ENCODE data around the gene CNPPD1.

The CNPPD1 gene

GRCh38 chr2:219175486-219175885 is 1.2 kb downstream of the CNPPD1 start:
- H3K9ac ChIP-seq (ENCODE audit: low read length), result no peak overlapping the region
- no peaks in the 10 kb centered on the region for H3K27me3 ChIP-seq (ENCODE audit: control insufficient read depth, insufficient read depth, low read length)
- no peaks in the 10 kb centered on the region for H3K9me3 ChIP-seq (ENCODE audit: control insufficient read depth, low read depth, low read length)
- no peak overlapping the region for H3K27ac ChIP-seq (ENCODE audit: low read length)
- peak overlapping the region; percentile 76 for H3K4me3 ChIP-seq (ENCODE audit: low read length)
- peaks cover 5% of the 10 kb centered on the region for H3K4me1 ChIP-seq (ENCODE audit: control insufficient read depth, low read depth, low read length)
- H3K36me3 ChIP-seq (ENCODE audit: control insufficient read depth, low read depth, low read length), result peaks cover 7% of the 10 kb centered on the region

- no peak overlapping the region for H3K9ac ChIP-seq (ENCODE audit: low read length)
- H3K27ac ChIP-seq (ENCODE audit: low read length), result no peak overlapping the region
- no peaks in the 10 kb centered on the region for H3K27me3 ChIP-seq (ENCODE audit: control insufficient read depth, insufficient read depth, low read length)
- no peak overlapping the region for H3K4me3 ChIP-seq (ENCODE audit: low read length)
- H3K4me1 ChIP-seq (ENCODE audit: control insufficient read depth, low read depth, low read length), result peaks cover 5% of the 10 kb centered on the region
- H3K9me3 ChIP-seq (ENCODE audit: control insufficient read depth, low read depth, low read length), result no peaks in the 10 kb centered on the region
- peaks cover 2% of the 10 kb centered on the region for H3K36me3 ChIP-seq (ENCODE audit: control insufficient read depth, low read depth, low read length)
Observed at GRCh38 chr2:219174801-219175200, 1.9 kb downstream of the CNPPD1 start.

GRCh38 chr2:219174146-219174545 is 2.6 kb downstream of the CNPPD1 start:
- peaks cover 4% of the 10 kb centered on the region for H3K4me1 ChIP-seq (ENCODE audit: control insufficient read depth, low read depth, low read length)
- no peaks in the 10 kb centered on the region for H3K27me3 ChIP-seq (ENCODE audit: control insufficient read depth, insufficient read depth, low read length)
- H3K36me3 ChIP-seq (ENCODE audit: control insufficient read depth, low read depth, low read length), result no peaks in the 10 kb centered on the region
- H3K9me3 ChIP-seq (ENCODE audit: control insufficient read depth, low read depth, low read length), result no peaks in the 10 kb centered on the region
- H3K4me3 ChIP-seq (ENCODE audit: low read length), result no peak overlapping the region
- no peak overlapping the region for H3K9ac ChIP-seq (ENCODE audit: low read length)
- no peak overlapping the region for H3K27ac ChIP-seq (ENCODE audit: low read length)

GRCh38 chr2:219173176-219173575 is 3.5 kb downstream of the CNPPD1 start:
- Histone ChIP-seq H3K9me3 (ENCODE audit: control insufficient read depth, low read depth, low read length) (no peaks in the 10 kb centered on the region), H3K4me3 (ENCODE audit: low read length) (no peak overlapping the region), H3K36me3 (ENCODE audit: control insufficient read depth, low read depth, low read length) (no peaks in the 10 kb centered on the region), H3K27ac (ENCODE audit: low read length) (no peak overlapping the region), H3K9ac (ENCODE audit: low read length) (no peak overlapping the region), H3K27me3 (ENCODE audit: control insufficient read depth, insufficient read depth, low read length) (no peaks in the 10 kb centered on the region), H3K4me1 (ENCODE audit: control insufficient read depth, low read depth, low read length) (no peaks in the 10 kb centered on the region)

- Histone ChIP-seq H3K4me3 (ENCODE audit: low read length) (no peak overlapping the region), H3K9ac (ENCODE audit: low read length) (no peak overlapping the region), H3K27ac (ENCODE audit: low read length) (no peak overlapping the region), H3K36me3 (ENCODE audit: control insufficient read depth, low read depth, low read length) (no peaks in the 10 kb centered on the region), H3K9me3 (ENCODE audit: control insufficient read depth, low read depth, low read length) (no peaks in the 10 kb centered on the region), H3K4me1 (ENCODE audit: control insufficient read depth, low read depth, low read length) (no peaks in the 10 kb centered on the region), H3K27me3 (ENCODE audit: control insufficient read depth, insufficient read depth, low read length) (no peaks in the 10 kb centered on the region)
Observed at GRCh38 chr2:219172231-219173154, 4.2 kb downstream of the CNPPD1 start.

GRCh38 chr2:219171231-219171651 is 5.5 kb downstream of the CNPPD1 start:
- no peak overlapping the region for H3K27ac ChIP-seq (ENCODE audit: low read length)
- no peaks in the 10 kb centered on the region for H3K27me3 ChIP-seq (ENCODE audit: control insufficient read depth, insufficient read depth, low read length)
- H3K4me1 ChIP-seq (ENCODE audit: control insufficient read depth, low read depth, low read length), result no peaks in the 10 kb centered on the region
- H3K9me3 ChIP-seq (ENCODE audit: control insufficient read depth, low read depth, low read length), result no peaks in the 10 kb centered on the region
- H3K36me3 ChIP-seq (ENCODE audit: control insufficient read depth, low read depth, low read length), result no peaks in the 10 kb centered on the region
- H3K9ac ChIP-seq (ENCODE audit: low read length), result no peak overlapping the region
- no peak overlapping the region for H3K4me3 ChIP-seq (ENCODE audit: low read length)

GRCh38 chr2:219169930-219170654 is 6.6 kb downstream of the CNPPD1 start, which contains the start of gene SLC23A3:
Gene SLC23A3 (minus strand): TSS chr2:219170029. CDS start chr2:219169984, 45 bp downstream.
- no peaks in the 10 kb centered on the region for H3K36me3 ChIP-seq (ENCODE audit: control insufficient read depth, low read depth, low read length)
- H3K9ac ChIP-seq (ENCODE audit: low read length), result no peak within 1 kb of the TSS
- no peaks in the 10 kb centered on the region for H3K4me1 ChIP-seq (ENCODE audit: control insufficient read depth, low read depth, low read length)
- no peak within 1 kb of the TSS for H3K4me3 ChIP-seq (ENCODE audit: low read length)
- H3K27ac ChIP-seq (ENCODE audit: low read length), result no peak within 1 kb of the TSS
- no peaks in the 10 kb centered on the region for H3K27me3 ChIP-seq (ENCODE audit: control insufficient read depth, insufficient read depth, low read length)
- no peaks in the 10 kb centered on the region for H3K9me3 ChIP-seq (ENCODE audit: control insufficient read depth, low read depth, low read length)

GRCh38 chr2:219168932-219169331 is 7.8 kb downstream of the CNPPD1 start:
- H3K27ac ChIP-seq (ENCODE audit: low read length), result no peak overlapping the region
- no peaks in the 10 kb centered on the region for H3K9me3 ChIP-seq (ENCODE audit: control insufficient read depth, low read depth, low read length)
- H3K4me1 ChIP-seq (ENCODE audit: control insufficient read depth, low read depth, low read length), result no peaks in the 10 kb centered on the region
- H3K9ac ChIP-seq (ENCODE audit: low read length), result no peak overlapping the region
- no peaks in the 10 kb centered on the region for H3K36me3 ChIP-seq (ENCODE audit: control insufficient read depth, low read depth, low read length)
- no peak overlapping the region for H3K4me3 ChIP-seq (ENCODE audit: low read length)
- no peaks in the 10 kb centered on the region for H3K27me3 ChIP-seq (ENCODE audit: control insufficient read depth, insufficient read depth, low read length)

- no peaks in the 10 kb centered on the region for H3K36me3 ChIP-seq (ENCODE audit: control insufficient read depth, low read depth, low read length)
- no peak overlapping the region for H3K9ac ChIP-seq (ENCODE audit: low read length)
- H3K9me3 ChIP-seq (ENCODE audit: control insufficient read depth, low read depth, low read length), result no peaks in the 10 kb centered on the region
- H3K4me1 ChIP-seq (ENCODE audit: control insufficient read depth, low read depth, low read length), result no peaks in the 10 kb centered on the region
- H3K27ac ChIP-seq (ENCODE audit: low read length), result no peak overlapping the region
- no peaks in the 10 kb centered on the region for H3K27me3 ChIP-seq (ENCODE audit: control insufficient read depth, insufficient read depth, low read length)
- H3K4me3 ChIP-seq (ENCODE audit: low read length), result no peak overlapping the region
Observed at GRCh38 chr2:219168526-219168925, 8.2 kb downstream of the CNPPD1 start.

GRCh38 chr2:219167997-219168396 is 8.7 kb downstream of the CNPPD1 start:
- no peak overlapping the region for H3K4me3 ChIP-seq (ENCODE audit: low read length)
- no peaks in the 10 kb centered on the region for H3K27me3 ChIP-seq (ENCODE audit: control insufficient read depth, insufficient read depth, low read length)
- H3K9me3 ChIP-seq (ENCODE audit: control insufficient read depth, low read depth, low read length), result no peaks in the 10 kb centered on the region
- H3K4me1 ChIP-seq (ENCODE audit: control insufficient read depth, low read depth, low read length), result no peaks in the 10 kb centered on the region
- H3K36me3 ChIP-seq (ENCODE audit: control insufficient read depth, low read depth, low read length), result no peaks in the 10 kb centered on the region
- H3K9ac ChIP-seq (ENCODE audit: low read length), result no peak overlapping the region
- no peak overlapping the region for H3K27ac ChIP-seq (ENCODE audit: low read length)

GRCh38 chr2:219165058-219165911 is 11.4 kb downstream of the CNPPD1 start:
- Histone ChIP-seq H3K36me3 (ENCODE audit: control insufficient read depth, low read depth, low read length) (no peaks in the 10 kb centered on the region), H3K9me3 (ENCODE audit: control insufficient read depth, low read depth, low read length) (no peaks in the 10 kb centered on the region), H3K9ac (ENCODE audit: low read length) (no peak overlapping the region), H3K27me3 (ENCODE audit: control insufficient read depth, insufficient read depth, low read length) (no peaks in the 10 kb centered on the region), H3K4me1 (ENCODE audit: control insufficient read depth, low read depth, low read length) (peaks cover 5% of the 10 kb centered on the region), H3K27ac (ENCODE audit: low read length) (no peak overlapping the region), H3K4me3 (ENCODE audit: low read length) (no peak overlapping the region)
